ENCODE data around the gene ELOVL7. TPM values are rescaled to one million over a fixed set of nuclear protein-coding genes. Genes with fewer than 3 reads are reported as not detected.

The ELOVL7 gene
- total RNA-seq (2021; fragmentation: NEBNext Ultra II Directional; extraction: Animal tissue kit (Norgen Biotek cat#: 25700)): 5.1 and 6.5 TPM in 2 replicates
- 2.5 and 3.1 TPM in 2 replicates for polyA plus RNA-seq (2011; rRNA removed)
- 3.6 TPM for polyA plus RNA-seq (2011; cell fraction: cytosol; rRNA removed)
- 3.9 TPM for polyA plus RNA-seq (2011; cell fraction: nucleus; rRNA removed)
- polyA plus RNA-seq (2012, experiment 1 of 2): 3.7 to 6.3 TPM (median 4.5 TPM) in 4 replicates
- polyA plus RNA-seq (2012, experiment 2 of 2): 0.34 TPM
- polyA plus RNA-seq (2013, experiment 1 of 2): 7.2 TPM
- 7.4 TPM for polyA plus RNA-seq (2013, experiment 2 of 2)
- polyA minus RNA-seq (2011; rRNA and poly(A)+ RNA removed): 8.9 and 12.9 TPM in 2 replicates
- polyA minus RNA-seq (2011; cell fraction: cytosol; rRNA and poly(A)+ RNA removed): 5.9 TPM
- 8.2 TPM for polyA minus RNA-seq (2011; cell fraction: nucleus; rRNA and poly(A)+ RNA removed)
- long read RNA-seq, experiment 1, partial matches to known transcripts: 1 of 7 reads
- long read RNA-seq, experiment 1, other reads (novel, unspliced or antisense): 6 of 7 reads
- long read RNA-seq, experiment 2, partial matches to known transcripts: 1 of 4 reads
- long read RNA-seq, experiment 2, other reads (novel, unspliced or antisense): 3 of 4 reads

DNA sequence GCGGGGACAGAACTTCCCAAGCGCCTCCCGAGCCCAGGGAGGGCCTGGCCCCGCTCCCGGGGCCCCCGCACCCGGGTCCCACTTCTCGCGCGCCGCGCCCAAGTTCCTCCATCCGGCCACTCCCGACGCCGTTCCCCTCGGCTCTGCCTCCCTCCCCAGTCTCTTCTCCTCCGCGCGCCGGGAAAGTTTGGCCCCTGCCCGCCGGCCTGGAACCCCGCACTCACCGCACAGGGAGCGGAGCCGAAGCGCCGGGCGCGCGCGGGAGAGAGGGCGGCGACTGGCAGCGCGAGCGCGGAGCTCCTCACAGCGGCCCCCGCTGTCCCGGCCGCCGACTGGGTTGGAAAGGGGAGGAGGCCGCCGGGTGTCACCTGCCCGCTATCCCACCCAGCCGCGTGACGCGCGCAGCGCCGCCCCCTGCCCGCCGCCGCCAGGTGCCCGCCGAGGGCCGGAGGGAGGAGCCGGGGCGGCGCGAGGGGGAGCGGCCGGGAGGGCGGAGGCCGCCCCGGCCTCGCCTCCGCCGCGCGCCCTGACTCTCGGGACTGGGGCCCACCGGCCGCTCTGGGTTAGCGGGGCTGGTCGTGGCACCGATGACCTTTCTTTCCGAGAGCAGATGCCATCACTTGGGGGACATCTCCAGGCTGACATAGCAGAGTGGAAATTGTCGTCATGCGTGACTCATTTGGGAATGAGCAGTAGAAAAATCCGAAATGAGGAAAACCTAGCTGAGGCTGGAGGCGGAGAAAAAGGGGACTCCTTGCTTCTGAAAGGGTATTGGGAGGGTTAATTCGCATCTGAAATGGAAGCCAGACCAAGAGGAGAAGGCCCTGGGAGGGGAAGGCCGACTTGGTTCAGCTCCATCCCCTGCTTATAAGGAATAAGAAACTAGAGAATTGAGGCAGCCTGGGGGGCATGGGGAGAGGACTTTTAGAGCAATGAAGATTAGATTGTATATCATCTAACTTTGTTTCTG lies at the start of gene ELOVL7:
Gene ELOVL7 (minus strand): TSS at position 334 of the 970 bp plus-strand sequence. CDS start 56,872 bp downstream, outside the sequence.
- no peak within 1 kb of the TSS for H3K23ac ChIP-seq (ENCODE audit: insufficient read length)
- ChIA-PET CTCF (ENCODE audit: partially characterized antibody) (interaction anchor here (1.2 to 2.0 kb wide), 6 partner anchors 50 to 156 kb away, joined by 3 to 5 read pairs (median 4); partner anchors contain the start of gene DEPDC1B), POLR2A (ENCODE audit: partially characterized antibody) (interaction anchor here (0.6 to 3.0 kb wide), 17 partner anchors 8 to 485 kb away, joined by 3 to 26 read pairs (median 3); partner anchors contain the start of gene DEPDC1B)
- peak within 1 kb of the TSS; percentile 46 for H4K8ac ChIP-seq (ENCODE audit: extremely low read depth, insufficient read depth, low read length)
- H2BK20ac ChIP-seq (ENCODE audit: low read length): 0 out of 2 replicates have a peak within 1 kb of the TSS, but pooled peaks have one; percentile 28
- peaks cover 16% of the 10 kb centered on the region for H3K23me2 ChIP-seq (ENCODE audit: low read depth, low read length)
- H2BK12ac ChIP-seq (ENCODE audit: low read depth, low read length): peak within 1 kb of the TSS; percentile 14; the same call in 1 of the 2 replicates
- peak within 1 kb of the TSS; percentile 64 to 85 (median 78) for H3K4me3 ChIP-seq (ENCODE audit: extremely low read depth in 1 of 4, insufficient read depth in 2 of 4, low read depth in 3 of 4, low read length in 4 of 4)
- peaks cover 0 to 20% (median 15%) of the 10 kb centered on the region in 4 experiments; a peak in 6 of 7 replicates for H3K27me3 ChIP-seq (replicated peaks in 1 of 4; ENCODE audit: control insufficient read depth in 3 of 4, extremely low read depth in 1 of 4, insufficient read depth in 3 of 4, low read length in 3 of 4)
- peak within 1 kb of the TSS; percentile 97 for H2AFZ ChIP-seq (ENCODE audit: low read length)
- FAIRE-seq: peak; percentile 84
- H3K4me2 ChIP-seq (ENCODE audit: insufficient read depth in 1 of 2, low read depth in 2 of 2, low read length in 2 of 2): peak within 1 kb of the TSS; percentile 93 to 95
- no peaks in the 10 kb centered on the region for H3K36me3 ChIP-seq (ENCODE audit: control insufficient read depth in 2 of 4, insufficient read depth in 4 of 4, low read length in 3 of 4)
- peaks cover 2% of the 10 kb centered on the region; the same call in 1 of the 2 replicates for H3K79me1 ChIP-seq (ENCODE audit: low read depth, low read length)
- H3K14ac ChIP-seq (ENCODE audit: insufficient read length): no peak within 1 kb of the TSS
- H2BK120ac ChIP-seq (replicated peaks; ENCODE audit: low read depth, low read length): no peak within 1 kb of the TSS
- H4K20me1 ChIP-seq (replicated peaks in 1 of 2; ENCODE audit: control insufficient read depth in 1 of 2, insufficient read depth in 2 of 2, low read length in 2 of 2): peaks cover 5% of the 10 kb centered on the region in 2 experiments
- peak within 1 kb of the TSS; percentile 89 for H3K18ac ChIP-seq (ENCODE audit: extremely low read depth, low read length)
- H3K79me2 ChIP-seq (ENCODE audit: control insufficient read depth in 1 of 2, insufficient read depth in 2 of 2, low read length in 2 of 2): peaks cover 0 to 2% of the 10 kb centered on the region in 2 experiments; a peak in 1 of 4 replicates
- 0 out of 2 replicates have a peak within 1 kb of the TSS, but pooled peaks have one; percentile 14 for H3K27ac ChIP-seq (ENCODE audit: low read depth, low read length)
- H2AK5ac ChIP-seq (ENCODE audit: low read depth, low read length): no peak within 1 kb of the TSS; the same call in 1 of the 2 replicates
- peak within 1 kb of the TSS; percentile 64 for H3K4ac ChIP-seq (replicated peaks; ENCODE audit: insufficient read length, low read depth, low read length)
- peak within 1 kb of the TSS; percentile 54 for H3K56ac ChIP-seq (replicated peaks; ENCODE audit: insufficient read length, low read depth, low read length)
- peaks cover 0 to 7% (median 4%) of the 10 kb centered on the region in 4 experiments; a peak in 3 of 7 replicates for H3K4me1 ChIP-seq (replicated peaks in 1 of 4; ENCODE audit: control insufficient read depth in 3 of 4, insufficient read depth in 4 of 4, low read length in 3 of 4)
- H3K9ac ChIP-seq (replicated peaks in 1 of 4; ENCODE audit: extremely low read depth in 1 of 4, low read depth in 3 of 4, low read length in 3 of 4): peak within 1 kb of the TSS; percentile 62 to 84 (median 74)
- 1% methylated on average over 39 of the region's 87 CpGs; no CpG with 5 or more reads in 1 of the 2 experiments for WGBS, 2 experiments (ENCODE audit: extremely low coverage in 1 of 2, insufficient coverage in 1 of 2, insufficient read length in 1 of 2, insufficient replicate concordance in 2 of 2, low coverage in 1 of 2, low lambda C conversion rate in 2 of 2, missing lambda C conversion rate in 1 of 2)
- H4K5ac ChIP-seq (ENCODE audit: insufficient read length, low read depth, low read length): peak within 1 kb of the TSS; percentile 77
- DNase-seq (ENCODE audit: low read depth in 1 of 2, low spot score in 2 of 2): peak; percentile 70 to 92
- peak within 1 kb of the TSS; percentile 99; the same call in 1 of the 2 replicates for H2BK15ac ChIP-seq (ENCODE audit: low read length)
- H3K9me3 ChIP-seq (ENCODE audit: insufficient read depth in 2 of 2, low read depth in 1 of 2, low read length in 1 of 2): no peaks in the 10 kb centered on the region
- no peak within 1 kb of the TSS for H4K91ac ChIP-seq (replicated peaks; ENCODE audit: insufficient read length, low read length)
- no peak within 1 kb of the TSS; the same call in 1 of the 2 replicates for H2BK5ac ChIP-seq (ENCODE audit: low read depth, low read length)
- TF ChIP-seq, protein P1, sequence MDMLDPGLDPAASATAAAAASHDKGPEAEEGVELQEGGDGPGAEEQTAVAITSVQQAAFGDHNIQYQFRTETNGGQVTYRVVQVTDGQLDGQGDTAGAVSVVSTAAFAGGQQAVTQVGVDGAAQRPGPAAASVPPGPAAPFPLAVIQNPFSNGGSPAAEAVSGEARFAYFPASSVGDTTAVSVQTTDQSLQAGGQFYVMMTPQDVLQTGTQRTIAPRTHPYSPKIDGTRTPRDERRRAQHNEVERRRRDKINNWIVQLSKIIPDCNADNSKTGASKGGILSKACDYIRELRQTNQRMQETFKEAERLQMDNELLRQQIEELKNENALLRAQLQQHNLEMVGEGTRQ (IDR thresholded peaks at IDR 0.05; ENCODE audit: low read length): no peak
- no peak for TF ChIP-seq ZNF274 (IDR thresholded peaks at IDR 0.05; ENCODE audit: borderline replicate concordance, extremely low read depth, low read length)
- no peak for TF ChIP-seq NRF1 (IDR thresholded peaks at IDR 0.05; ENCODE audit: low read depth, low read length)
- TF ChIP-seq POLR2A (IDR thresholded peaks at IDR 0.05; ENCODE audit: control extremely low read depth in 1 of 2, low read depth in 2 of 2, low read length in 2 of 2): peak in 1 of 2 experiments; percentile 76; a peak in 2 of 3 replicates
- TF ChIP-seq BCL11A (IDR thresholded peaks at IDR 0.05; ENCODE audit: low read depth in 2 of 2, low read length in 2 of 2): no peak
- no peak for TF ChIP-seq CBX5 (IDR thresholded peaks at IDR 0.05; ENCODE audit: low read depth, low read length)
